Stimulated activated CD8-positive, alpha-beta memory T cell treated with anti-CD3 and anti-CD28 coated beads, Interleukin-15, amount 100 ng/mL, for 24 hours (primary cell): ENCODE data around the gene GJB5.
"Not testable (repeated sequence)": the region's sequence is repeated elsewhere in the genome, so short reads cannot be mapped to it uniquely, and the experiment has no call there.

Source experiments
- DNase-seq: peaks from one replicate; pipeline ENCODE4 v3.0.0-alpha.2; 2020; ENCODE audit warnings: low read depth

The GJB5 gene

DNA sequence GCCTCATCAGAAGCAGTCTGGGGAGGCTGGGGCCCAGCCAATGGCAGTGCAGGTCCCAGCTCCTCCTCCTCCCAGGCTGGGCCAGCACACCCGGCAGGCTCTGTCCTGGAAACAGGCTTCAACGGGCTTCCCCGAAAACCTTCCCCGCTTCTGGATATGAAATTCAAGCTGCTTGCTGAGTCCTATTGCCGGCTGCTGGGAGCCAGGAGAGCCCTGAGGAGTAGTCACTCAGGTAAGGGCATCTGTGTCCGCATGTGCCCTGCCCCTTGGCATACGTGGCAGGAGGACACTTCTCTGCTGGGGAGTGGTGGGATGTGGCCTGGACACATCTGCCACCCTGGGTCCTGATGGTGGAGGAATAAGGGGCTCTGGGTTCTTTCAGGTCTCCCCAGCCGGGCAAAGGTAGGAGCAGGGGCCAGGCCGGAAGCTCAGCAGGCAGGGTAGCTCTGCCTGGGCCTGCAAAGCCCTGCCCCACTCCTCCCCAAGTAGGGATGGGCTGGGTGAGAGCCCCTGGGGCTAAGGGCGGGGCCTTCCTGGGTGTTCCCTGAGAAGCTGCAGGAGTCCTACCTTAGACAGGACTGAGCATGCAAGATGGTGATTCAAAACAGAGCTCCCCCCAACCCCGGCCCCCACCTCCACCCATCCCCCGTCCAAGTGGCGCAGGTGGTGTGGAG lies at the start of gene GJB5:
Gene GJB5, plus strand, starts transcription at position 84 of the 674 bp plus-strand sequence. CDS start 2,284 bp downstream, outside the sequence.
- no peak for DNase-seq

- DNase-seq, result no peak
These were observed 49.8 kb upstream of the GJB5 start for GRCh38 chr1:34705077-34705476.

GRCh38 chr1:34708106-34708505 lies 46.7 kb upstream of the GJB5 start:
- DNase-seq, result no peak

DNA sequence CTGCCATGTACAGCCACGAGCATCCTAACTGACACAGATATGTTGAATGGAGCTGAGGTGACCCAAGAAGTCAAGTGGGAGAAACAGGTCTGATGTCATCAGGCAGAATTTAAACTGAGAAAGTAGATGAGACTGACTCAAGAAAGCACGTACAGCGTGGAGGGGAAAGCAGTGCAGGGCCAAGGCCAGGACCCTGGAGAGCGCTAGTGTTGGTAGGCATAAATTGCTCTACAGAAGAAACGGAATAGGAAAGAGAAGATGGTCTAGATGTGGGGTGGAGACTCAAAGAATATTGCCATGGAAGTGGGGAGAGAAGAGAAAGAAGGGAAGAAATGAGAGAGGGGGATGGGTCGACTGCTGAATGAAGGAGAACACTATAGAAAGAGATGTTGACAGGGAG lies 45.3 kb upstream of the GJB5 start:
- DNase-seq, result no peak

DNA sequence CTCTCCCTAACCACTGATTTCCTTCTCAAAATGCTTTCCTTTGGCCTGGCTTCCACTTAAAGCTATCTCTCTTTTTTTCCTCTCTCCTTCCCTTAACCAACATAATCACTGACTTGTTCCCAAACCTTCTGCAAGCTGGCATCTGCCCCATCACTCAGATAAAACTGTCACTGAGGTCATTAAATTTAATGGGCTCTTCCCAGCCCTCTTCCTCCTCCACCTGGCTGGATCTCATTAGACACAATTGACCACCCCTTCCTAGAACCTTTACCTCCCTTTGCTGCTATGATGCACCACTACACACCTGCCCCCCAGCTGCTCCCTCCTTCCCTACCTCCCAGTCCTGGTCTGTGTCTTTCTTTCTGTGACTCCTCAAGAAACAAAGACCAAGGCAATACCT lies 44.0 kb upstream of the GJB5 start:
- DNase-seq, result no peak

GRCh38 chr1:34711485-34711884 lies 43.4 kb upstream of the GJB5 start:
- DNase-seq, result no peak

DNA sequence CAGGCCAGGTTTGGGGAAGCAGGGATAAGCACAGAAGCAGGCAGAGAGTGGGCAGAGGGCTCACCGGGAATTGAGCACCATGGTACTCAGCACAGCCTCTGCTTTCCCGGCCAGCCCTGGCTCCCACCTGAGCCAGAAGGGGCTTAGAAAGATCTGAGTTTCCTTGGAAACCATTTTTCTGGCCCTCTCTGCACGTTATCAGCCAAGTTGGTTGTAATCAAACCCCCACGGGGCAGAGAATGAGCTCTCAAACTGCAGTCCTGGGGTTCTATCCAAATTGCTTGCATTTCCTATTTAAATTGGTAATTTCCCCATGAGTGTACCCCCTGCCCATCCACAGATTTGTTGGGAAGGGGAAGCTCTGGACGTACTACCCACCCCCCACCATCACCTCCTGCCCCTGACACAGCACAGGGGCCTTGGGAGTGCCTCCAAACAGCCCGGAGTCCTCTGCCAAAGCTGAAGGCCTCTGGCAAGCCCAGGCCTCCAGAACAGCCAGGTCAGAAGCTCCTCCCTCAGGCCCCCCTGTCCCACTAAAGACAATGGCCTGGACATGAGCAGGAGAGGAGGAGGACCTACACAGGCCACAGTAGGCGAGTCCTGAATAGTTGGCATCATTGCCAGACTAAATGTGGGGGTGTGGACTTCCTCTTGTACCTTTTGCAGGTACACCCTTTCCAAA lies 42.7 kb upstream of the GJB5 start:
- no peak for DNase-seq

- no peak for DNase-seq
These were observed 41.4 kb upstream of the GJB5 start for GRCh38 chr1:34713443-34713842.

DNA sequence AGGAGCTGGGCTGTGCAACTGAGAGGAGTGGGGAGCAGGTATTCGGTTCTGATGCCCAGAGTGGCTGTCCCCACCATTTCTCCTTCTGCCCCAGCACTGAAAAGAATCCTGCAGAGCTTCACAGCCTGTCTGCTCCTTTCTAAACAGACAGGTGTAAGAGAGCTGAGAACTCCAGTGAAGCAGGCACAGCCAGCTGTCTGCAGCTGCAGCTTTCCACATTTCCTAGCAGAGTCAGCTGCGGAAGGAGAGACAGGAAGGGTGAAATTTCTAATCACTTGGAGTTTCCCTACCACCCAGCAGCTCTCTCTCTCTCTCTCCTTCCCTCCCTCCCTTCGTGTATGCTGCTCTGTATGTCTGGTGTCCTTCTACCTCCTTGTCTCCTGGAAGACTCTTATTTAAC lies 40.5 kb upstream of the GJB5 start:
- no peak for DNase-seq

DNA sequence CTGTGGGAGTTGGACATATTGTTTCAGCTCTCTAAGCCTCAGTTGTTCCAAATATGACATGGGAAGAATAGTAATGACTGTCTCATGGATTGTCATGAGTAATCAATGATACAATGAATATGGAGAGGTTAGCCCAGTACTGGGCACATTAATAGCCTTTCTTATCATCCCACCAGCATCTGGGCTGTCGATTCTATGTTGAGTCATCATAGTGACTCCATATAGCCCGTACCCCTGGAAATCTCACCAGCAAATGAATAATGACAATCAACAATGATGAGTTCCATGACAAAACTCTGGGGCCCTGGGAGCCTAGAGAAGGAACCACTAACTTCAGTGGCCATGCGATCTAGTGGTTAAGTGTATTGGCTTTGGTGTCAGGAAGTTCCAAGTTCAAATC lies 39.7 kb upstream of the GJB5 start:
- no peak for DNase-seq

DNA sequence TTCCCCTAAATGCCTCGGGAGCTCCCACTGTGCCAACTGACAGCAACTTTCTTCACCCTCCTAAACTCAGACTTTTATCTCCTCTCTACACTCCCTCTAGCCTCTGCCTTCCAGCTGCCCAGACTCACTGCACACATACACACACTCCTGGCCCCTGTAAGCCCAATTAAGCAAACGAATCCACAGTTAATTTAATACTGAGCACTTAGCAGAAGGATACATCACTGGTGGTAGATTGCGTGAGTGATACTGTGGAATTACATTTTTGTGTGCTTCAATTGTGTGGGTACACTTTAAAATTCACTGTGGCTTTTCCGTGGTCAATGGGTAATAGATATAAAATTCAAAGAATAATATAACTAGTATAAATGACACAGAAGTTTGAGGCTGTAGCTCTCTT lies 33.6 kb upstream of the GJB5 start:
- no peak for DNase-seq

DNA sequence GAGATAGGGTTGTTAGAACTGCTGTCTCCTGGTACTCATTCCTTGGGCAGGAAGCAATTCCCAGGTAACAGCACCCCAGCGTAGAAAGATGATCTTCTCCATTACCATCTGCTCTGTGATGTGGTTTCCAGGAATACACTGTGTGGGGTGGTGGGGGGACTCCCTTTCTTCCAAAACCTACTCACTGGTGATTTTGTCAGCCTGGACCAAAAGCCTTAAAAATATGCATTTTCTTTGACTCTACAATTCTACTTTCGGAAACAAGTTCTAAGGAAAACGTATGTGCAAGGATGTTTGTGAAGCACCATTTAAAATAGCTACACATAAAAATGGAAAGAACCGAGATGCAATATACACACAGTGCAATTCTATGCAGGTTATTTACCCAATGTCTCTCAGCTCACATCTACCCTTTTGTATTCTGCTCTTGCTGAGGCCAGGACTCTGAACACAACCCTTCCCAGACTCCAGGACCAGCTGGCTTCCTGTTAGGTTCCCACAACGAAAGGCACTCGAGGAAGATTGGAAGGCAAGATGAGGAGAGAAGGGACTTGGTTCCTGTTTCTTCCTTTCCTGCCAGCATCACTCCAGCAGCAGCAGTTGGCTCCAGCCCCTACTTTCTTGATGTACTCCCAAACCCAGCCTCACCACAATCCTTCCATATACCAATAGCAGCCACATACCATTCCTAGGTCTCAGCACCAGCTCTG lies 33.0 kb upstream of the GJB5 start:
- DNase-seq, result no peak

DNA sequence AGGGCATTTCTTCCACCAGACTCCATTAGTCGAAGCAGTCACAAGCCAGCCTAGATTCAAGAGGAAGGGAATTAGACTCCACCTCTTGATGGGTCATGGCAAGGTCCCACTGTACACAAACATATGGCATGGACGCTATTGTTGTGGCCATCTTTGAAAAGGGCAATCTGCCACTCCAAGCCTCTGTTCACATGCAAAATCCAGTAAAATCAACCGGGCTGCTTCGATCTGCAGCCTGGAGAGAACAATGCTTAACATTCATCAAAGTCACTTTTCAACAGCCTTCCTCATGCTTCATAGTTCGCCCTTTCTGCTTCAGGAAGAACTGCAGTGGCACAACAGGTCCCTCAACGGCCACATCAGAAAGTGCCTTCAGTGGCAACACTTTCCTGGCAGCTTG lies 28.0 kb upstream of the GJB5 start:
- no peak for DNase-seq

DNA sequence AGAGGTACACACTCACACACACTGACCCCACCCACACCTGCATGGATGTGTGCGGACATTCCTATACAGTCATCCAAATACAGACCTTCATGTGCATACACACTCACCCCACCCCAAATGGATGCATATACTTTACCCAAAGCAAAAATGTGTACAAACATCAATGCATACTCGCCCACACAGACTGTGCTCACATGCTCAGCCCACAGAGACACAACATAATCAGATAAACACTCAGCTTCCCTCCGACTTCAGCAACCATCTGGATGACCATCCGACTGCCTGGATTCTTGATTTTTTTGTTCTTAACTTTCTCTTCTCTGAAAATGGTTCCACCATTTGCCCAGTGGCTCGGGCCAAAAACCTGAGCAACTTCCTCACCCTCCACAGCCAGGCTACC lies 24.4 kb upstream of the GJB5 start:
- no peak for DNase-seq

GRCh38 chr1:34732831-34733230 lies 22.0 kb upstream of the GJB5 start:
- DNase-seq, result not testable (repeated sequence)

DNA sequence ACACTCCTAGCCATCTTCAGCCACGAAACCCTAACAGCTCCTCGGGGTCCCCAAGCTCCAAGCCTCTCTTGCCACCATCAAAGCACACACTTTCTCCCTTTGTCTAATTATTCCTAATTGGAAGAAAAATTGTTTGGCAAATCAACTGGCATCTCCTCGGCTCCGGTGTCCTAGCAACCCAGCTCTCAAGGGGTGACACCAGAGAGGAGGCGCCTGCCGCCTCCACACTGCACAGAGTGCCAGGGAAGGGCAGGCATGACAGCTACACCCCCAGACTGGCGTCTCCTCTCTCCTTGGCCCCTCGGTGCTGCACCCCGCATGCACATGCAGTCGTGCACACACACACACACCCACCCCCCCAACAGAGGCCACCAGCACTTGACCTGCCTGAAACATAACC lies 18.2 kb upstream of the GJB5 start:
- no peak for DNase-seq

GRCh38 chr1:34737236-34737635 lies 17.6 kb upstream of the GJB5 start:
- DNase-seq, result not testable (repeated sequence)

DNA sequence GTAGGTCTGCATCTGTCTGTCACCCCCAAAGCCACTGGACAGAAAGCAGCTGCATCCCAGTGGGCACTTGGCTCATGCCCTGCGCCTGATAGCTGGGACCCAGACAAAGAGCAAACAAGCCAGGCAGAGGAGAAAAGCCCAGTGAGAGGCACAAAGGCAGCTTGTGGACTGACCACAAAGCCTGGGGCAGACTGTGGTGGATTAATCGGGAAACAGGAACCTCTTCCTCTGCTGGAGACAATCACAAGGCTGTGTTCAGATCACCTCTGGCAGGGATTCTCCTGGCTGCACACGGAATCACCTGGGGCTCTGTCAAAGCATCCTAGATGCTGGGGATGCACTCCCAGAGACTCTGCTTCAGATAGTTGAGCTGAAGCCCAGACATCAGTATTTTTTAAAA lies 15.2 kb upstream of the GJB5 start:
- no peak for DNase-seq

DNA sequence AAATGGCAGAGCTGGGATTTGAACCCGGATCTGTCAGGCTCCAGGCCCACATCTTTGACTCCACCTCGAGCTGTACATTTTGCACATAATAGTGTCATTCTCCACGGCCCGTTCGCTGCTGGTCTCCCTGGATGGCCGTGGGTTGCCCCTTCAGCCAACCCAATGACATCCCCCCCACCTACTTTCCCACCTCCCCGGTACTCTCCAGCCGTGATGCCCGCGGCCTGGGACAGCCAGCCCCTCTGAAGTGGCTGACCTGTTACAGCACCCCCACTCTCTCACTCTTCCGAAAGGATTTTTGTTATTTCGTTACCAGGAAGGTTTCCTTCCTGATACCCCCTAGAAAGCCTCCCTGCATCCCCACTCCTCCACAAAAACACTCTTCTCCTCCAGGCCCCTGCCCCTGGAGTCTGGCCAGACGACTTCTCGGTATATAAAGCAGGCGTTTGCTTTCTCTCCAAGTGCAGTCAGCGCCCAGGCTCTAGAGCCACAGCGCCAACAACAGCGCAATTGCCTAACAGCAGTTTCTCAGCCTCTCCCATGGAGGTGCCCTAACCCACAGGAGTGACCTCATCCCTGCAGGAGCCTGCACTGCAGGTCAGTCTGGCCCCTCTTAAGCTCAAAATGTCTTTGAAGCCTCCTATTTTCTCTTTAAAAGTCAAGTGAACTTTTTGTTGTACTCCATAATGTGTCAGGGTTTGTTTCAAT lies 14.5 kb upstream of the GJB5 start:
- DNase-seq, result no peak

DNA sequence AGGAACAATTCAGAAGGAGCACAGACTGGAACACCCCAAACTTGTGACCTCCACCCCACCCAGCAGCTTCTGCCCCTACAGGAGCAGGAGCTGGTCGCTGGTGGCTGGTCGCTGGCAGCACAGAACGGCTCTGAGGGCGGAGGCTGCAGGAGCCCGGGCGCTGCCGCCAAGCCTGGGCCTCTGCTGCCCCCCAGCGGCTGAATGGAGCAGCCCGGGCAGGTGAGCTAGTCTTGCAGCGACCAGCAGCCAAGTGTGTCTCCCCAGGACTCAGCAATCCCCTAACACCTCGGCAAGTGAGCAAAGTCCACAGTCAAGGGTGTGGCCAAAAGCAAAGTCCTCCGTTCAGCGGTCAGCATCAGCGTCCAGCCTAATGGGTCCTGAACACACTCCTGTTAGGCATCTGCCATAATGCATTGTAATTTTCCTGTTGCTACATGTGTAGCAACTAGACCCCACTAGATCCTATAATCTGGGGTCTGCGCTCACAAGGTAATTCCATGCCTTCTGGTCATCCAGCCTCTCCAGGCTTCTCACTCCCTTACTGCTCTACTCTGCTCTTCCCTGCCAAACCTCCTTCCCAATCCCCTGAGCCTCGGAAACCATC lies 12.1 kb upstream of the GJB5 start:
- DNase-seq, result peak; percentile 80

DNA sequence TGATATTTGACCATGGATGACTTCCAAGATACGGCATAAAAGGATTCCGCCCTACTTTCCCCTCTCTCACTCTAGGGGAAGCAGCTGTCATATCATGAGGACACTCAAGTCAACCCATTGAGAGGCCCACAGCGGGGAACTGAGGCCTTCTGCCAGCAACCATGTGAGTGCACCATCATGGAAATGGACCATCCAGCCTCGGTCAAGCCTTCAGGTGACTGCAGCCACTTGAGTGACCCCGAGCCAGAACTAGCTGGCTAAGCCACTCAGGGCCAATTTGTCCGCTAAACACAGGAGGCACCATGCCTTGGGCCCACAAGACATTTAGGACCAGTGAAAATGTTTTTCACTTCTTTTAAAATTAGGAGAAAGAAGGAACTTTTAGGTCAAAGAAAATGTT lies 11.1 kb upstream of the GJB5 start:
- no peak for DNase-seq

- DNase-seq, result no peak
These were observed 10.0 kb upstream of the GJB5 start for GRCh38 chr1:34744851-34745250.
